ENCODE data around the gene SNCA.

SNCA gene

GRCh38 chr4:89712141-89712540 lies 124.8 kb downstream of the SNCA start:
- Mint-ChIP-seq H3K4me1 (no peaks in the 10 kb centered on the region), H3K4me3 (no peak overlapping the region), H3K27ac (no peak overlapping the region), H3K36me3 (no peaks in the 10 kb centered on the region), H3K27me3 (no peaks in the 10 kb centered on the region), H3K9me3 (no peaks in the 10 kb centered on the region)

GRCh38 chr4:89708903-89709421 lies 128.0 kb downstream of the SNCA start:
- no peaks in the 10 kb centered on the region for H3K27me3 Mint-ChIP-seq
- no peaks in the 10 kb centered on the region for H3K4me1 Mint-ChIP-seq
- no peaks in the 10 kb centered on the region for H3K36me3 Mint-ChIP-seq
- H3K4me3 Mint-ChIP-seq = no peak overlapping the region
- H3K9me3 Mint-ChIP-seq = no peaks in the 10 kb centered on the region
- no peak overlapping the region for H3K27ac Mint-ChIP-seq

- Mint-ChIP-seq H3K4me1 (no peaks in the 10 kb centered on the region), H3K4me3 (no peak overlapping the region), H3K27ac (no peak overlapping the region), H3K9me3 (no peaks in the 10 kb centered on the region), H3K36me3 (no peaks in the 10 kb centered on the region), H3K27me3 (no peaks in the 10 kb centered on the region)
These were observed 129.5 kb downstream of the SNCA start for GRCh38 chr4:89707467-89707866.

GRCh38 chr4:89704651-89705395 lies 132.1 kb downstream of the SNCA start:
- H3K27me3 Mint-ChIP-seq = peaks cover 2% of the 10 kb centered on the region
- no peak overlapping the region for H3K27ac Mint-ChIP-seq
- H3K4me3 Mint-ChIP-seq = no peak overlapping the region
- H3K9me3 Mint-ChIP-seq = no peaks in the 10 kb centered on the region
- no peaks in the 10 kb centered on the region for H3K36me3 Mint-ChIP-seq
- H3K4me1 Mint-ChIP-seq = no peaks in the 10 kb centered on the region

GRCh38 chr4:89703829-89704590 lies 133.0 kb downstream of the SNCA start:
- Mint-ChIP-seq H3K27me3 (peaks cover 2% of the 10 kb centered on the region), H3K4me3 (no peak overlapping the region), H3K9me3 (no peaks in the 10 kb centered on the region), H3K4me1 (no peaks in the 10 kb centered on the region), H3K36me3 (no peaks in the 10 kb centered on the region), H3K27ac (no peak overlapping the region)

GRCh38 chr4:89700766-89701423 lies 136.1 kb downstream of the SNCA start:
- H3K4me1 Mint-ChIP-seq = no peaks in the 10 kb centered on the region
- peaks cover 2% of the 10 kb centered on the region for H3K27me3 Mint-ChIP-seq
- H3K27ac Mint-ChIP-seq = no peak overlapping the region

GRCh38 chr4:89685690-89686089 lies 151.3 kb downstream of the SNCA start:
- no peaks in the 10 kb centered on the region for H3K36me3 Mint-ChIP-seq
- H3K4me3 Mint-ChIP-seq = no peak overlapping the region
- no peak overlapping the region for H3K27ac Mint-ChIP-seq
- peaks cover 3% of the 10 kb centered on the region for H3K4me1 Mint-ChIP-seq
- H3K9me3 Mint-ChIP-seq = no peaks in the 10 kb centered on the region
- peaks cover 5% of the 10 kb centered on the region for H3K27me3 Mint-ChIP-seq

More at GRCh38 chr4:89700766-89701423, 136.1 kb downstream of the SNCA start:
- no peak overlapping the region for H3K4me3 Mint-ChIP-seq
- H3K36me3 Mint-ChIP-seq = no peaks in the 10 kb centered on the region
- no peaks in the 10 kb centered on the region for H3K9me3 Mint-ChIP-seq

GRCh38 chr4:89685277-89685676 lies 151.7 kb downstream of the SNCA start:
- no peaks in the 10 kb centered on the region for H3K36me3 Mint-ChIP-seq
- H3K9me3 Mint-ChIP-seq = no peaks in the 10 kb centered on the region
- H3K27ac Mint-ChIP-seq = no peak overlapping the region
- H3K4me1 Mint-ChIP-seq = peaks cover 3% of the 10 kb centered on the region
- peaks cover 5% of the 10 kb centered on the region for H3K27me3 Mint-ChIP-seq
- H3K4me3 Mint-ChIP-seq = no peak overlapping the region

- Mint-ChIP-seq H3K27me3 (peaks cover 5% of the 10 kb centered on the region), H3K36me3 (no peaks in the 10 kb centered on the region), H3K27ac (no peak overlapping the region), H3K4me3 (no peak overlapping the region), H3K9me3 (no peaks in the 10 kb centered on the region), H3K4me1 (peaks cover 3% of the 10 kb centered on the region)
These were observed 152.4 kb downstream of the SNCA start for GRCh38 chr4:89684536-89684935.

GRCh38 chr4:89682808-89683207 lies 154.2 kb downstream of the SNCA start:
- H3K27me3 Mint-ChIP-seq = peaks cover 3% of the 10 kb centered on the region
- no peaks in the 10 kb centered on the region for H3K9me3 Mint-ChIP-seq
- H3K36me3 Mint-ChIP-seq = no peaks in the 10 kb centered on the region
- H3K4me3 Mint-ChIP-seq = no peak overlapping the region
- H3K4me1 Mint-ChIP-seq = peaks cover 3% of the 10 kb centered on the region
- H3K27ac Mint-ChIP-seq = no peak overlapping the region

- Mint-ChIP-seq H3K4me1 (peaks cover 3% of the 10 kb centered on the region), H3K9me3 (no peaks in the 10 kb centered on the region), H3K27me3 (peaks cover 7% of the 10 kb centered on the region), H3K27ac (no peak overlapping the region), H3K4me3 (no peak overlapping the region), H3K36me3 (no peaks in the 10 kb centered on the region)
These were observed 155.3 kb downstream of the SNCA start for GRCh38 chr4:89681671-89682070.

- Mint-ChIP-seq H3K36me3 (no peaks in the 10 kb centered on the region), H3K4me3 (no peak overlapping the region), H3K9me3 (no peaks in the 10 kb centered on the region), H3K4me1 (peaks cover 3% of the 10 kb centered on the region), H3K27ac (no peak overlapping the region), H3K27me3 (peaks cover 7% of the 10 kb centered on the region)
These were observed 155.7 kb downstream of the SNCA start for GRCh38 chr4:89681219-89681618.

GRCh38 chr4:89674876-89675459 lies 162.0 kb downstream of the SNCA start:
- no peak overlapping the region for H3K4me3 Mint-ChIP-seq
- H3K36me3 Mint-ChIP-seq = no peaks in the 10 kb centered on the region
- no peak overlapping the region for H3K27ac Mint-ChIP-seq
- peaks cover 15% of the 10 kb centered on the region for H3K27me3 Mint-ChIP-seq
- H3K9me3 Mint-ChIP-seq = no peaks in the 10 kb centered on the region
- H3K4me1 Mint-ChIP-seq = no peaks in the 10 kb centered on the region
